ENCODE results near the gene RARA.

DNA sequence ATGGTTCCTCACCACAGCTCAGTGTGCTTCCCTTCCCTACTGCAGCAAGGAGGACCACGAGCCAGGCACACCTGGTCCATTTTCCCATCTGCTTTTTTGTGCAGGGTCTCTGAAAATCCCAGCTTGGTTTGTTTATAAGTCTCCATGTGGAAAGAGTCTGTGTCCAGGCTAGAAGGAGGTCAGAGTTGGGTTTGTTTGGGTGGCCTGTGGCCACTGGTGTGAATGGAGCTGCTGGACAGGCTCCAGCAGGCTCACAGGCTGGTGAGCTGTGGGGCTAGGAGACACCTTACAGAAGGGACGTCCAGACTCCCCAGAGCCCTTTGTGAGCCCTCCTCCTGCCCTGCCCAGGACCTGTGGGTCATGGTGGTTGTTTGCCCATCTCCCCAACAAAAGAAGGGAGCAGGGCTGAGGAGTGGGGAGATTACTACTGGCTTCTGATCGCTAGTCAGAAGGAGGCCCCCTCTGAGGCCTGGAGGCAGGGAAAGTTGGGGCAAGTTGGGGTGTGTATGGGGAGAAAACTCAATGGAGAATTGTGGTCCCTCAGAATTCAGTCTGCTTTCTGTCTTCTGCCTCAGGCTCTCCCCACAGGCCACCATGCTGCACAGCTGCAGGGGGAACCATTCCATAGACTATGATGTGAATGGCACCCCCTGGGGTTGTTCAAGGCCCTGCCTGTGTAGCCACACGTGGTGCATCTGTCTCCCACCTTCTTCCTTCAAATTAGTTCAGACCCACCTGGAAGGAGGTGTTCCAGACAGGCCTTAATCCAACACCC lies 4.1 kb downstream of the RARA start:
- TF ChIP-seq YY1 (IDR thresholded peaks at IDR 0.05; ENCODE audit: insufficient read depth, insufficient read length) (no peak), ZNF274 (IDR thresholded peaks at IDR 0.05; ENCODE audit: low read depth, low read length) (no peak), SUZ12 (IDR thresholded peaks at IDR 0.05; ENCODE audit: extremely low read depth, insufficient read depth, insufficient read length) (no peak)
